Ovary (tissue), 9 donors: Measurements from ENCODE around the gene SDF2L1. TPM values are rescaled to one million over a fixed set of nuclear protein-coding genes. Genes with fewer than 3 reads are reported as not detected.
"Not testable (repeated sequence)": the region's sequence is repeated elsewhere in the genome, so short reads cannot be mapped to it uniquely, and the experiment has no call there.

Experiments
- DNase-seq, 5 donors: peaks; one replicate each; pipeline ENCODE4 v3.0.0-alpha.2; 2019 to 2020
- H3K27ac ChIP-seq, 2 donors: fragments of 200-600 bp; one replicate each; pipeline versions ENCODE4 v1.5.1 to v1.8.0; 2019 to 2022
- H3K27me3 ChIP-seq: fragments of 200-600 bp; one replicate; pipeline ENCODE4 v1.8.0; 2022
- H3K36me3 ChIP-seq: fragments of 200-600 bp; sonication (generic); one replicate; pipeline ENCODE4 v1.5.1; 2019
- H3K4me1 ChIP-seq: one replicate; pipeline ENCODE4 v1.8.1; 2013; ENCODE audit warnings: mild to moderate bottlenecking, moderate library complexity; ENCODE audit not compliant: insufficient read depth
- H3K4me3 ChIP-seq: fragments of 200-600 bp; sonication (generic); one replicate; pipeline ENCODE4 v1.5.1; 2017
- H3K9me3 ChIP-seq, 2 donors: fragments of 200-600 bp in 1 of 2; sonication (generic) in 1 of 2; one replicate each; pipeline versions ENCODE4 v1.5.1 to v1.8.1; 2013 to 2019; ENCODE audit warnings: mild to moderate bottlenecking in 1 of 2, moderate library complexity in 1 of 2
- CTCF ChIP-seq, 3 donors: fragments of 450-650 bp in 2 of 3; fragments of 200-600 bp in 1 of 3; IDR thresholded peaks; one replicate each; pipeline versions ENCODE4 v1.5.1 to v1.8.0; 2016 to 2022; ENCODE audit warnings: antibody characterized with exemption in 3 of 3, mild to moderate bottlenecking in 1 of 3
- EP300 ChIP-seq: sonication (generic); formaldehyde crosslinking; IDR thresholded peaks from one replicate; pipeline ENCODE4 v1.6.1; 2017; ENCODE audit warnings: antibody characterized with exemption
- POLR2A ChIP-seq: fragments of 450-650 bp; IDR thresholded peaks from one replicate; pipeline ENCODE4 v1.6.1; 2017; ENCODE audit warnings: antibody characterized with exemption, mild to moderate bottlenecking, moderate library complexity
- WGBS, 3 donors: extraction: QIAGEN DNeasy Blood & Tissue Kit in 1 of 3; methylation state at CpG; one replicate each; pipeline versions ENCODE4 v1.1.5 to v1.1.7; 2013 to 2017; 5-methylcytosine and 5-hydroxymethylcytosine counted together
- intact Hi-C, 4 donors: fragments of 100-400 bp; cut with DNase I; formaldehyde crosslinking; loops; one replicate each; pipeline versions ENCODE4 v1.11.0 to v1.15.1; 2022 to 2023
- polyA plus RNA-seq, 2 donors: library from polyadenylated mRNA; stranded (reverse); fragments of 200-250 nt in 1 of 2; fragments of 350-450 nt in 1 of 2; fragmentation: Illumina TruSeq in 1 of 2; extraction: RNeasy Lipid Tissue Mini Kit (QIAGEN cat#74804) in 1 of 2; gene quantifications; one replicate each; pipeline ENCODE4 v1.2.3, GENCODE V29; 2013 to 2014
- total RNA-seq, 7 donors: library from RNA; depleted of rRNA in 2 of 7; stranded (reverse); fragments of >200 nt in 2 of 7; fragmentation: NEBNext Ultra II Directional in 3 of 7; extraction: Animal tissue kit (Norgen Biotek cat#: 25700) in 3 of 7; gene quantifications; one replicate each; pipeline versions ENCODE4 v1.1.0 to v1.2.4, GENCODE V29; 2016 to 2023
- donor health status: DM: no; HTN: no; CAD: no; lungs with moderate emphysema.
- donor health status: DM: no; HTN: no; CAD: no.
- donor health status: Bipolar disorder and iron deficiency.
- donor health status: DM: yes; HTN: yes; CAD: no.
- donor health status: DM: no; HTN: no; CAD: no.
- donor health status: DM: yes; HTN: yes; CAD: no.

Gene SDF2L1
- total and polyA plus RNA-seq, 9 donors: 2.1 to 30.4 (median 15.9) TPM

GRCh38 chr22:21633481-21633880 is 8.6 kb upstream of the SDF2L1 start:
- Histone ChIP-seq H3K4me1 (peaks cover 5% of the 10 kb centered on the region), H3K36me3 (no peaks in the 10 kb centered on the region), H3K9me3 (no peaks in the 10 kb centered on the region), H3K4me3 (no peak overlapping the region), H3K27ac (no peak overlapping the region), H3K27me3 (no peaks in the 10 kb centered on the region)
- TF ChIP-seq EP300 (no peak), POLR2A (no peak), CTCF (IDR thresholded peaks at IDR 0.05) (no peak)
- WGBS, 3 donors: 87 to 93% (median 90%) methylated on average over 4 of the region's 4 CpGs
- no peak for DNase-seq
- intact Hi-C loops: no loop called here

DNA sequence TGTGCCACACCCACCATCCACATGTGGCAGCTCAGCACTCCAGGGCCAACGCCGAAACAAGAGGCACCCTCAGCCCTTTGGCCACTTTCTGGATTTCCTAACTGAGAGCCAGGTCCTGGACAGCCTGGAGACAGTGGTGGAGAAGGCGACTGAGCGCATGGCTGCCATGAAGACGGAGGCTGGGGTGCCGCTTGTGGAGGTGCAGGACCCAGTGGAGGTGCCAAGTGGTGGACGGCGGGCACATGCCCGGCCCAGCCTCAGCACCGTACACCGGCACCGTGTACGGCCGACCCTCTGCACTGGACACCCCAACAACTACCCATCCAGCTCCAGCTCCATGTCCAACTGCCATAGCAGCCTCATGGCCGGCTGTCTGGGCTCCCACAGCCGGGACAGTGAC is 8.0 kb upstream of the SDF2L1 start:
- Histone ChIP-seq H3K4me1 (peaks cover under 1% of the 10 kb centered on the region), H3K36me3 (no peaks in the 10 kb centered on the region), H3K27ac (no peak overlapping the region), H3K9me3 (no peaks in the 10 kb centered on the region), H3K4me3 (no peak overlapping the region), H3K27me3 (no peaks in the 10 kb centered on the region)
- intact Hi-C loops: no loop called here
- no peak for DNase-seq
- no peak for TF ChIP-seq POLR2A
- 93 to 97% (median 95%) methylated on average over 14 to 16 of the region's 16 CpGs for WGBS, 3 donors

- WGBS, 3 donors: 69 to 74% (median 71%) methylated on average over 19 of the region's 19 CpGs
- Histone ChIP-seq H3K27me3 (no peaks in the 10 kb centered on the region), H3K36me3 (no peaks in the 10 kb centered on the region), H3K27ac (no peak overlapping the region), H3K4me1 (no peaks in the 10 kb centered on the region), H3K9me3 (no peaks in the 10 kb centered on the region), H3K4me3 (no peak overlapping the region)
- no peak for DNase-seq
- intact Hi-C loops: no loop called here
- TF ChIP-seq EP300: no peak
- TF ChIP-seq POLR2A: no peak
- no peak for TF ChIP-seq CTCF (IDR thresholded peaks at IDR 0.05)
Measured at GRCh38 chr22:21634844-21635243, 7.3 kb upstream of the SDF2L1 start.

DNA sequence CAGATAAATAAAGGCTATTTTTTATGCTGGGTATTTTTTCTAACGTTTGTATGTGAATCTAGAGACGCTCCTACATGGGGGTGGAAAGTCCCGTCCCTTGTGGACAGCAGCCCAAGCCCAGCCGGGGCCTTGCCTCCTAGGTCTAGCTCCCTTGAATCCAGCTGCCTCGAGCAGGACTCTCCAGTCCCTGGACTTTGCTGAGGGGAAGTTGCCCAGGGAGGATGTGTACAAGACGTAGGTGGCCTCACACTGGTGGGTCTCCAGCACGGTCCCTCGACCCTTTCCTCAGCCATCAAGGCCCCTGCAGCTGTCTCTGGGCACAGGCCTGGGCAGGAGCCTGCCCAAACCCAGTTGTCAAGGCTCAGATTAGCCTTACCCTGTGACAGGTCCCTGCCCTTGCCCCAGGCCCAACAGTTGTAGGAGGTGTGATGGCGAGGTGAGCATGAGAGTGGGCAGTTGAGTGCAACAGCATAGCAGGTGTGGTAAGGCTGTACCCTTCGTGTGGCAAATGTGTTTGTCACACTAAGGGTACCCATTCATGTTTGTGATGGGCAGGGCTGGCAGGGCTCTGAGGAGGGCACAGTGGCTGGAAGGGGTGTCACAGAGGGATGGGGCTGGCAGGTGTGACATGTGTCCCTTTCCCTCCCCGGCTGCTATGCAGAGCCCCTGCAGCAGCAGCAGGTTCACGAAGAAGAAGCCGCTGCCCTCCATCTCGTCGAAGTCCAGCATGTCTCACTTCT is 6.2 kb upstream of the SDF2L1 start:
- Histone ChIP-seq H3K27ac (no peak overlapping the region), H3K9me3 (no peaks in the 10 kb centered on the region), H3K4me3 (no peak overlapping the region), H3K36me3 (no peaks in the 10 kb centered on the region), H3K27me3 (no peaks in the 10 kb centered on the region), H3K4me1 (no peaks in the 10 kb centered on the region)
- 74 to 77% (median 77%) methylated on average over 15 of the region's 15 CpGs for WGBS, 3 donors
- TF ChIP-seq CTCF (IDR thresholded peaks at IDR 0.05) (no peak), EP300 (no peak), POLR2A (no peak)
- no peak for DNase-seq
- intact Hi-C loops: no loop called here

- Histone ChIP-seq H3K36me3 (no peaks in the 10 kb centered on the region), H3K27ac (no peak overlapping the region), H3K4me1 (peaks cover 2% of the 10 kb centered on the region), H3K27me3 (no peaks in the 10 kb centered on the region), H3K4me3 (no peak overlapping the region), H3K9me3 (no peaks in the 10 kb centered on the region)
- intact Hi-C loops: no loop called here
- WGBS, 3 donors: 87 to 91% (median 89%) methylated on average over 17 of the region's 17 CpGs
- no peak for DNase-seq
- TF ChIP-seq CTCF (IDR thresholded peaks at IDR 0.05) (no peak), POLR2A (no peak), EP300 (no peak)
Measured at GRCh38 chr22:21636629-21637218, 5.4 kb upstream of the SDF2L1 start.

- H3K27me3 ChIP-seq, intact Hi-C loops, DNase-seq, H3K36me3 ChIP-seq, H3K4me3 ChIP-seq, H3K9me3 ChIP-seq, H3K4me1 ChIP-seq, H3K27ac ChIP-seq: not testable (repeated sequence)
- 87 to 91% (median 90%) methylated on average over 2 of the region's 2 CpGs for WGBS, 3 donors
Measured at GRCh38 chr22:21637450-21637849, 4.7 kb upstream of the SDF2L1 start.
